ENCODE measurements around the gene TNIK.

GRCh38 chr3:171488479-171488878, 28.3 kb upstream of the TNIK start:
- TF ChIP-seq POLR2A (IDR thresholded peaks at IDR 0.05) (no peak), CTCF (IDR thresholded peaks at IDR 0.05 in 8 of 11, conservative IDR thresholded peaks at IDR 0.05 in 3 of 11) (no peak)
